Lower lobe of right lung (tissue), 2 donors: Measurements from ENCODE around the gene CTNND2. TPM values are rescaled to one million over a fixed set of nuclear protein-coding genes. Genes with fewer than 3 reads are reported as not detected.

Experiments used
- ATAC-seq, 2 donors: fragments of 200-7000 bp; cut with Tn5 transposase; one replicate each; pipeline ENCODE4 v1.9.1; 2020 to 2022; ENCODE audit warnings: mild to moderate bottlenecking in 2 of 2, moderate library complexity in 2 of 2
- DNase-seq: peaks from one replicate; pipeline ENCODE4 v3.0.0-alpha.2; 2020
- H3K27ac ChIP-seq: fragments of 200-600 bp; one replicate; pipeline ENCODE4 v1.8.0; 2022
- H3K27me3 ChIP-seq: fragments of 200-600 bp; one replicate; pipeline ENCODE4 v1.8.0; 2022; ENCODE audit warnings: low read depth
- H3K36me3 ChIP-seq: fragments of 200-600 bp; one replicate; pipeline ENCODE4 v1.8.0; 2022; ENCODE audit warnings: mild to moderate bottlenecking
- H3K4me1 ChIP-seq: fragments of 200-600 bp; one replicate; pipeline ENCODE4 v1.8.0; 2022
- H3K4me3 ChIP-seq: fragments of 200-600 bp; one replicate; pipeline ENCODE4 v1.8.0; 2022; ENCODE audit warnings: mild to moderate bottlenecking
- H3K9me3 ChIP-seq: fragments of 200-600 bp; one replicate; pipeline ENCODE4 v1.8.0; 2022
- CTCF ChIP-seq: fragments of 200-600 bp; IDR thresholded peaks from one replicate; pipeline ENCODE4 v1.8.0; 2022; ENCODE audit warnings: antibody characterized with exemption, mild to moderate bottlenecking
- intact Hi-C: fragments of 100-400 bp; cut with DNase I; formaldehyde crosslinking; loops from one replicate; pipeline ENCODE4 v1.11.0; 2022
- total RNA-seq: library from RNA; stranded (reverse); fragmentation: NEBNext Ultra II Directional; extraction: Animal tissue kit (Norgen Biotek cat#: 25700); gene quantifications from one replicate; pipeline ENCODE4 v1.2.1, GENCODE V29; 2021
- donor health status: DM: no; HTN: yes; CAD: no; lungs with severe emphysema.

The CTNND2 gene
- total RNA-seq, 1 donor from 2014 or later, result 6.0 TPM

- H3K36me3 ChIP-seq, result no peaks in the 10 kb centered on the region
- intact Hi-C loops, result no loop called here
- no peaks in the 10 kb centered on the region for H3K4me1 ChIP-seq
- no peak for DNase-seq
- H3K27ac ChIP-seq, result no peak overlapping the region
- H3K27me3 ChIP-seq, result no peaks in the 10 kb centered on the region
- H3K4me3 ChIP-seq, result no peak overlapping the region
- no peak for TF ChIP-seq CTCF
- ATAC-seq, result no peak
- H3K9me3 ChIP-seq, result no peaks in the 10 kb centered on the region
Measured at GRCh38 chr5:11398728-11399127, 505.5 kb downstream of the CTNND2 start.

DNA sequence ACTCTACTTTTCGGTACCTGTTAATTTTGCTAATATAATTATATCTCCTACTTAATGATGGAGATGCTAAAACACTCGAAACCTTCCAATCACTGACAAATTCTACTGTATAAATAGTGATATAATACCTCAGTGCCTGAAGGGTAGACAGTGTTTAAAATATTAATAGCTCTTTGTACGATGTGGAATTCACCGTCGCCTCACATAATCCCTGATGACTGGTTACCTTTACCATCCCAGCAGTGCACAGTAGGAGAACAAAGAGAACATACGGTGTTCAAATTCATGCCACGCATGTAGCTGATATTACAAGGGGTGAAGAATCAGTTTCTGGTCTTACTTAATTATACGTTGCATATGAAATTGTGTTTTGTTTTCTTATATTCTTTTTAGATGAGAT is 506.7 kb downstream of the CTNND2 start:
- intact Hi-C loops, result no loop called here
- ATAC-seq (no peak), DNase-seq (no peak)
- no peak for TF ChIP-seq CTCF
- Histone ChIP-seq H3K4me1 (no peaks in the 10 kb centered on the region), H3K9me3 (no peaks in the 10 kb centered on the region), H3K27ac (no peak overlapping the region), H3K4me3 (no peak overlapping the region), H3K36me3 (no peaks in the 10 kb centered on the region), H3K27me3 (no peaks in the 10 kb centered on the region)

DNA sequence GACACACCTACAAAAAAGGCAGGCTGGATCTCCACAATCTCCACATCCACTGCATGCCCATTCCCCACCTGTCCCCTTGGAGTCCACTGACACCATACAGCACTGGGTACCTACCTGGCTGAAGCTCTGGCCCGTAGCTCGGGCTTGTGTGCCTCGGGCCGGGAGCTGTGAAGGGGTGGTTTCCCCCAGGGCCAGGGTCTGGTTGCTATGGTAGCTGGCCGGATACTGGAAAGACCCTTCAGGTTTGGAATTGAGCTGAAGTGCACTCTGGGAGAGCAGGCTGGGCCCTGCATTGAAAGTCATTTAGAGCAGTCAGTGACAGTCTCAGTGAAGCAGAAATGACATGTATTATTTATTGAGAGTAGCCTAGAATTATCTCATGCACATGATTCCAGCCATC is 507.3 kb downstream of the CTNND2 start:
- H3K27me3 ChIP-seq, result no peaks in the 10 kb centered on the region
- no peaks in the 10 kb centered on the region for H3K4me1 ChIP-seq
- DNase-seq (no peak), ATAC-seq (no peak)
- no peak for TF ChIP-seq CTCF
- H3K4me3 ChIP-seq, result no peak overlapping the region
- H3K36me3 ChIP-seq, result no peaks in the 10 kb centered on the region
- no peaks in the 10 kb centered on the region for H3K9me3 ChIP-seq
- intact Hi-C loops, result no loop called here
- H3K27ac ChIP-seq, result no peak overlapping the region

DNA sequence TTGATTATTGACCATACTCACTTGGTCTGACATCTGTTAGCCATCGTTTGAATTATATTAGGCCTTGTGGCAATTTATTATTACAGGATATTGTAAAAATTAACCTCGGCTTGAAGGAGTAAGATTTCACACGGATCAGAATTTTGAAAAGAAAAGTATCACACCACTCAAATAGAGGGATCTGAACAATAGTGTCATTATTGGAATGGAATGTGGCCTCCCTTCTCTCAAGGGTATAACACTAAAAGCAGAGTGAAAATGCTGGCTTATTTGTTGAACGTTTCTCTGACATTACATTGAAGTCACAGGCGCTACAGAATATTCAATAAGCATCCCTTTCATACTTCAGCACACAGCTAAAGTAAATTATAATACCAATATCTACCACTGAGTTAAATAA is 509.3 kb downstream of the CTNND2 start:
- TF ChIP-seq CTCF, result no peak
- ATAC-seq (no peak), DNase-seq (no peak)
- no peaks in the 10 kb centered on the region for H3K27me3 ChIP-seq
- H3K4me1 ChIP-seq, result no peaks in the 10 kb centered on the region
- intact Hi-C loops, result no loop called here
- no peak overlapping the region for H3K27ac ChIP-seq
- no peaks in the 10 kb centered on the region for H3K9me3 ChIP-seq
- no peak overlapping the region for H3K4me3 ChIP-seq
- H3K36me3 ChIP-seq, result no peaks in the 10 kb centered on the region

- Histone ChIP-seq H3K4me3 (no peak overlapping the region), H3K9me3 (no peaks in the 10 kb centered on the region), H3K4me1 (no peaks in the 10 kb centered on the region), H3K27me3 (peaks cover 21% of the 10 kb centered on the region), H3K27ac (no peak overlapping the region), H3K36me3 (no peaks in the 10 kb centered on the region)
- no peak for TF ChIP-seq CTCF
- DNase-seq (no peak), ATAC-seq (no peak)
- intact Hi-C loops, result no loop called here
Measured at GRCh38 chr5:11390291-11390767, 513.9 kb downstream of the CTNND2 start.

GRCh38 chr5:11387382-11387781 is 516.9 kb downstream of the CTNND2 start:
- peaks cover 29% of the 10 kb centered on the region for H3K27me3 ChIP-seq
- peaks cover 4% of the 10 kb centered on the region for H3K4me1 ChIP-seq
- no peaks in the 10 kb centered on the region for H3K9me3 ChIP-seq
- intact Hi-C loops, result no loop called here
- no peak overlapping the region for H3K27ac ChIP-seq
- no peak for DNase-seq
- no peaks in the 10 kb centered on the region for H3K36me3 ChIP-seq
- TF ChIP-seq CTCF, result no peak
- no peak overlapping the region for H3K4me3 ChIP-seq
- no peak for ATAC-seq
